Right ventricle myocardium inferior (tissue), 1 donor: ENCODE measurements around the gene MRNIP. TPM values are rescaled to one million over a fixed set of nuclear protein-coding genes. Genes with fewer than 3 reads are reported as not detected.

Experiments used
- ATAC-seq: fragments of 200-7000 bp; cut with Tn5 transposase; one replicate; pipeline ENCODE4 v1.9.1; 2020; ENCODE audit warnings: mild to moderate bottlenecking, moderate library complexity
- DNase-seq: peaks from one replicate; pipeline ENCODE4 v3.0.0; 2021; ENCODE audit errors: missing footprints
- intact Hi-C: fragments of 100-400 bp; cut with DNase I; formaldehyde crosslinking; loops from one replicate; pipeline ENCODE4 v1.11.0; 2022
- total RNA-seq: library from RNA; stranded (reverse); fragmentation: NEBNext Ultra II Directional; extraction: Animal tissue kit (Norgen Biotek cat#: 25700); gene quantifications from one replicate; pipeline ENCODE4 v1.2.1, GENCODE V29; 2021
- donor health status: DM: no; HTN: yes; CAD: no; lungs with severe emphysema.

Gene MRNIP
- total RNA-seq, 1 donor from 2014 or later: 12.2 TPM

DNA sequence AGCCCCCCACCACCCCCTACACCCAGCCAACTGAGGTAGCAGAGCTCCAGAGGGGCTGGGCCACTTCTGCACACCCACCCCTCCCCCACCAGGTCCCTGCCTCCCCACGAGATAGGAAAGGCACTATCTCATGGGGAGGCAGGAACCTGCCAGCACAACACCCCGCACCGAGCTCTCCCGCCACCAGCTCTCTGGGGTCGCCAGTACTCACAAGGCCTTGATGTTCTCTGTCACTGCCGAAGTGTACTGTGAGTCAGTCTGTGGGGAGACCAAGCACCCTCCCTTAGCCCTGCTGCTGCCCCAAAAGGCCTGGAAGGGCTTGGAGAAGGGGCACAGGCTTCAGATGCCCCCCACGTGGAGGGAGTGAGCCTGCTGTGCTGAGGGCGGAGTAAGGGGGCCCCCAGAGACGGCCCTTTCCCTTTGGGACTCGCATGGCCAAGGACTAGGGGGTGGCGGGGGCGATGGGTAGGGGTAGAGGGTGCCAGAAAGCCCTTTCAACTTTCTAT is 57.9 kb downstream of the MRNIP start:
- ATAC-seq: no peak
- intact Hi-C loops: no loop called here
- DNase-seq: no peak

GRCh38 chr5:179800071-179800695 is 58.4 kb downstream of the MRNIP start:
- intact Hi-C loops: no loop called here
- ATAC-seq: no peak
- no peak for DNase-seq

DNA sequence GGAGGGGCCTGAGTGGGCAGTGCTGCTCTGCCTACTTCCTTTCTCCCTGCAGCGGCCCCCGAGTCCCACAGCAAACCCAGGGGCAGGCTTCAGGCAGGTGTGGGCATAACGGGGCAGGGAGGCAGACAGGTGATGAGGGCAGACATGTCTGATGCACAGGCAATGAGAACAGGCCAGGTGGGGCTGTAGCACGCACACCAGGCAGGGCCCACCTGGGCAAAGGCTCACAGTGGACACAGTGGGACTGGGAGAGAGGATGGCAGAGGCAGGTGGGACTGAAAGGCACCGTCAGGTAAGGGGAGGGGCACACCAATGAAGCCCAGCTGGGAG is 59.0 kb downstream of the MRNIP start:
- intact Hi-C loops: loop anchor here (1.0 kb wide), 1 partner anchor 61 kb away; no protein-coding TSS in a partner anchor
- no peak for ATAC-seq
- no peak for DNase-seq

- intact Hi-C loops: loop anchor here (1.0 kb wide), 1 partner anchor 61 kb away; no protein-coding TSS in a partner anchor
- DNase-seq (no peak), ATAC-seq (no peak)
These were observed 59.6 kb downstream of the MRNIP start for GRCh38 chr5:179798771-179799643.

- no peak for ATAC-seq
- DNase-seq: no peak
- intact Hi-C loops: no loop called here
These were observed 60.4 kb downstream of the MRNIP start for GRCh38 chr5:179798144-179798770.

DNA sequence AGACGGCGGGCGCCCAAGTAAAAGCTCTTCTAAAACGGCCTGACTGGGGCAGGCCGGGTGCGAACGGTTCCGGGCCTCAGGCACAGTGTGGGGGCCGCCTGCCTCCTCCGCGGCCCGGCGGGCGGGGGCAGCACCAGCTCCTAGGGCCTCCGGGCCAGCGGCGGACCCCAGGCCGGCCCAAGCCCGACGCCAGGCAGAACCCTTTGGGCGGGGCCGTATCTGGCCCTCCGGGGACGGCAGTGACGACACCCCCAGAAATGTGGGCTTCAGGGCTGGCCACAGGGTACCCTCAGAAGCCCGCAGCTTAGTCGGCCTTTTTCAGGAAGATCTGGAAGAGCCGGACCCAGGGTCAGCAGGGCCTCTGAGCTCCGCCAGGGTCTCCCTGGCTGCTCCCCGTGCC is 60.9 kb downstream of the MRNIP start:
- intact Hi-C loops: loop anchor here (2.0 kb wide), 1 partner anchor 35 kb away; no protein-coding TSS in a partner anchor
- no peak for DNase-seq
- ATAC-seq: no peak

- DNase-seq (no peak), ATAC-seq (no peak)
- intact Hi-C loops: loop anchor here (2.0 kb wide), 1 partner anchor 34 kb away; no protein-coding TSS in a partner anchor
These were observed 61.6 kb downstream of the MRNIP start for GRCh38 chr5:179796877-179797608.

- intact Hi-C loops: loop anchor here (2.0 kb wide), 1 partner anchor 33 kb away; no protein-coding TSS in a partner anchor
These were observed 62.5 kb downstream of the MRNIP start for GRCh38 chr5:179795863-179796833.

GRCh38 chr5:179795049-179795862 is 63.4 kb downstream of the MRNIP start:
- intact Hi-C loops: no loop called here
- no peak for DNase-seq
- ATAC-seq: no peak

More at GRCh38 chr5:179795863-179796833, 62.5 kb downstream of the MRNIP start:
- peak; percentile 93 for DNase-seq
- peak; percentile 77 for ATAC-seq

GRCh38 chr5:179794575-179794974 is 64.0 kb downstream of the MRNIP start:
- intact Hi-C loops: no loop called here
- DNase-seq: no peak
- ATAC-seq: no peak

- intact Hi-C loops: no loop called here
- ATAC-seq: no peak
These were observed 64.4 kb downstream of the MRNIP start for GRCh38 chr5:179794171-179794570.

DNA sequence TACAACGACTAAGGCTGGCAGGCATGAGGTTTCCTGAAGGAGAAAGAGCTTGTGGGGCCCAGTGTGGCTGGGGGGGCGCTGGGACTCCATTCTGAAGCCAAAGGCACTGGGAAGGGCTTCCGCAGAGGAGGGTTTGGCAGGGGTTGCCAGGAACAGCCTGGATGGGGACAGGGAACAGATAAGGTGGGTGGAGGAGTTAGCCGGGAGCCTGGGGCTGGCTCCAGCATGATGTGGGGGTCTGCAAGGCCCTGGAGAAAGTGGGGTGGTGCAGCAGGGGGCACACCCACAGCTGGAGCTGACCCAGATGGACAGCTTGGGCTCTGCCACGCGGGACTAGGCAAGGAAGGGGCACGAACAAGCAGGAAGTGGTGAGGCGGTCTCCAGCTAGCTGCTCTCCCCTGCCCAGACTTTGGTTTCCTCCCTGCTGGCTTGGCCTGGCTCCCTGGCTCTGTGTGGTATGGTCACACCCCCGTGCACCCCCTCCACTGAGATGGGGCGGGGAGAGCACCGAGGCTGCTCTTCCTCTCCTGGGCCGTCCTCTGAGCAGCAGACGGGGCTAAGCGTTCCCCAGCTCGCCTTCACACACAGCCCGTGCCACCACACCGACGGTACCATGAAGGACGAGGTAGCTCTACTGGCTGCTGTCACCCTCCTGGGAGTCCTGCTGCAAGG is 65.0 kb downstream of the MRNIP start, which contains the start of gene LTC4S:
LTC4S (plus strand) TSS at position 519 of the 672 bp plus-strand sequence; CDS start at position 614, 95 bp downstream.
- ATAC-seq (peak; percentile 70), DNase-seq (peak; percentile 93)
- intact Hi-C loops: no loop called here

More at GRCh38 chr5:179794171-179794570, 64.4 kb downstream of the MRNIP start:
- DNase-seq: no peak

DNA sequence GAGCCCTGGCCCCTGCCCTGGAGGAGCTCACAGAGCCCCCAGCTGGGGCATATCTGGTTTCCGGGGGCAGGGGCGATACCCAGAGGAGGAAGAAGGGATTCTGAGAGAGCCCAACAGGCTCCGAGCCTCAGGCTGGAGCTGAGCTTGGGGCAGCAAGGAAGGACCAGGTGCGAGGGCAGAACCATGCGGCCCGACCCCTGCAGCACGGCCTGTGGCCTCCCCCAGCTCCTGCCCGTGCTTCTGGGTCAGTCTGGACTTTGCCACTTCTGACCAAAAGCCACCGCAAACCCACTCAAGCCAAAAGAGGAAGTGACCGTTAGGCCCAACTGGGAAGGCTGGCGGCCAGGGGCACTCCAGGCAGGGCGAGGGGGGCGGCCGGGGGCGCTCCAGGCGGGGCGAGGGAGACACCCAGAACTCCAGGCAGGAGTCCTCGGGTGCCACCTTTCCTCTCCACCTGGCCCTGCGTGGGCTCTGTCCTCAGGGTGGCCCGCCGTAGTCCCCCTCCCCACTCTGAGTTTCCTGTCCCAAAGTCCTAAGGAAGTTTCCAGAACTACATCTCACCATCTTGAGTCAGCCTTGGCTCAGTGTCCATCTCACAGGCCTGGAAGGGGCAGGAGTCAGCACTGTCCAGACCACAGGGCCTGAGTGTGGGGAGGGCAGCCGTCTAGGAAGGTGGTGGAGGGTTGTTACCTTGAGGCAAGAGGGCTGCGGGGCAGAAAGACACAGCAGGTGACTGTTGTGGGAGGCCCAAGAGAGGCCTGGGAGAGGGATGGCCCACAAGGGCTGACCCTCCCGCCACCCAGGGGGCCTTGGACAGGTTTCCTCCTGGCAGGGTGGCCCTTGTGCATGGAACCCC is 65.8 kb downstream of the MRNIP start:
- ATAC-seq: no peak
- DNase-seq: no peak
- intact Hi-C loops: no loop called here

- ATAC-seq: peak; percentile 4
These were observed 66.6 kb downstream of the MRNIP start for GRCh38 chr5:179791881-179792611.

More at GRCh38 chr5:179791881-179792611, 66.6 kb downstream of the MRNIP start:
- DNase-seq: no peak
- intact Hi-C loops: no loop called here
